Measurements from ENCODE around the gene TIAM2. TPM values are rescaled to one million over a fixed set of nuclear protein-coding genes. Genes with fewer than 3 reads are reported as not detected.

The TIAM2 gene
- total and polyA plus RNA-seq, 9 of the 15 experiments (the other 6 are each of a cell fraction or from before 2014, with no cell fraction given), result 0.73 to 6.5 (median 4.3) TPM

- no peak overlapping the region for H3K27ac ChIP-seq (ENCODE audit: extremely low read depth, low read depth, low read length)
- in situ Hi-C loops (cut with MboI) (no loop called here), intact Hi-C loops (cut with micrococcal nuclease) (loop anchor here (5.0 kb wide), 1 partner anchor 61 kb away; no protein-coding TSS in a partner anchor)
- no peak overlapping the region for H2AFZ ChIP-seq (ENCODE audit: low read depth, low read length)
- CTCF ChIA-PET (ENCODE audit: low intra/inter-chr PET ratio), result no interaction called here
- POLR2A ChIA-PET, result interaction anchor here (0.7 kb wide), 1 partner anchor 254 kb away, joined by 3 read pairs; no protein-coding TSS in a partner anchor
- FAIRE-seq, result no peak
- H3K9me3 ChIP-seq (replicated peaks; ENCODE audit: control insufficient read depth, insufficient read depth, low read depth, low read length), result no peaks in the 10 kb centered on the region
- ATAC-seq, result peak; percentile 36; the same call in 2 of the 3 replicates
- H3K4me1 ChIP-seq (replicated peaks in 1 of 2; ENCODE audit: control insufficient read depth in 2 of 2, insufficient read depth in 2 of 2, low read length in 2 of 2), result no peaks in the 10 kb centered on the region; a peak in 1 of 5 replicates
- no peak overlapping the region for H3K4me2 ChIP-seq (ENCODE audit: insufficient read depth, low read length)
- H3K9me1 ChIP-seq (ENCODE audit: control insufficient read depth, insufficient read depth, low read length), result no peaks in the 10 kb centered on the region
- WGBS (ENCODE audit: insufficient coverage, low coverage, missing lambda C conversion rate), result under 1% methylated on average over 6 of the region's 6 CpGs
- no peaks in the 10 kb centered on the region for H3K36me3 ChIP-seq (ENCODE audit: control insufficient read depth, insufficient read depth, low read length)
- no TSS peak for BruUV-seq (replicated peaks)
- H3K4me3 ChIP-seq, result no peak overlapping the region
- peaks cover 46 to 51% of the 10 kb centered on the region in 2 experiments for H3K27me3 ChIP-seq (ENCODE audit: control insufficient read depth in 2 of 2, insufficient read depth in 2 of 2, low read length in 2 of 2)
- no peak overlapping the region for H3K9ac ChIP-seq (ENCODE audit: insufficient read depth in 1 of 2, low read depth in 2 of 2, low read length in 2 of 2)
- H3K79me2 ChIP-seq (ENCODE audit: control insufficient read depth, insufficient read depth, low read length), result no peaks in the 10 kb centered on the region
- DNase-seq (ENCODE audit: extremely low read depth in 1 of 4, low spot score in 3 of 4), result no peak
- no peaks in the 10 kb centered on the region for H4K20me1 ChIP-seq (replicated peaks; ENCODE audit: control insufficient read depth, insufficient read depth, low read length)
- TF ChIP-seq PATZ1 (CRISPR knock-in tag; IDR thresholded peaks at IDR 0.05; ENCODE audit: borderline replicate concordance) (no peak), SP1 (CRISPR knock-in tag; IDR thresholded peaks at IDR 0.05) (no peak), ZBED1 (IDR thresholded peaks at IDR 0.05) (no peak), SMAD3 (CRISPR knock-in tag; conservative IDR thresholded peaks at IDR 0.05) (no peak), CHD7 (IDR thresholded peaks at IDR 0.05; ENCODE audit: low read depth, low read length) (no peak), MLLT1 (IDR thresholded peaks at IDR 0.05) (no peak), CBX1 (IDR thresholded peaks at IDR 0.05; ENCODE audit: low read depth) (no peak)
Observed at GRCh38 chr6:155186052-155186658, 191.0 kb downstream of the TIAM2 start.

All from K562 (cell line).